ENCODE data around the gene MS4A18.
"Not testable (repeated sequence)": the region's sequence is repeated elsewhere in the genome, so short reads cannot be mapped to it uniquely, and the experiment has no call there.

DNA sequence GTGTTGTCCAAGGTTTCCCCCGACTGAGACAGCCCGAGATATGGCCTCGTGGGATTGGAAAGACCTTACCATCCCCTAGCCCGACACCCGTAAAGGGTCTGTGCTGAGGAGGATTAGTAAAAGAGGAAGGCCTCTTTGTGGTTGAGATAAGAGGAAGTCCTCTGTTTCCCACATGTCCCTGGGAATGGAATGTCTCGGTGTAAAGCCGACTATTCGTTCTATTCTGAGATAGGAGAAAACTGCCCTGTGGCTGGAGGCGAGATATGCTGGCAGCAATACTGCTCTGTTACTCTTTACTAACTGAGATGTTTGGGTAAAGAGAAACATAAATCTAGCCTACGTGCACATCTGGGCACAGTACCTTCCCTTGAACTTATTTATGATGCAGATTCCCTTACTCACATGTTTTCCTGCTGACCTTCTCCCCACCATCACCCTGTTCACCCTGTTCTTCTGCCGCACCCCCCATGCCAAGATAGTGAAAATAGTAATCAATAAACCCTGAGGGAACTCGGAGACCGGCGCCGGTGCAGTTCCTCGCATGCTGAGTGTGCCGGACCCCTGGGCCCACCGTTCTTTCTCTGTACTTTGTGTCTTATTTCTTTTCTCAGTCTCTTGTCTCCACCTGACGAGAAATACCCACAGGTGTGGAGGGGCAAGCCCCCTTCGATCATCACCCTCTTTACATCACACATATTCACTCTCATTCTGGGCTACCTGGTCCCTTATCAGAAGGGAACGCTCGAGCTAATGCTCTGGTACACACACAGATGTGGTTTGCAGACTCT is 35.1 kb downstream of the MS4A18 start:
- TF ChIP-seq, protein P1, sequence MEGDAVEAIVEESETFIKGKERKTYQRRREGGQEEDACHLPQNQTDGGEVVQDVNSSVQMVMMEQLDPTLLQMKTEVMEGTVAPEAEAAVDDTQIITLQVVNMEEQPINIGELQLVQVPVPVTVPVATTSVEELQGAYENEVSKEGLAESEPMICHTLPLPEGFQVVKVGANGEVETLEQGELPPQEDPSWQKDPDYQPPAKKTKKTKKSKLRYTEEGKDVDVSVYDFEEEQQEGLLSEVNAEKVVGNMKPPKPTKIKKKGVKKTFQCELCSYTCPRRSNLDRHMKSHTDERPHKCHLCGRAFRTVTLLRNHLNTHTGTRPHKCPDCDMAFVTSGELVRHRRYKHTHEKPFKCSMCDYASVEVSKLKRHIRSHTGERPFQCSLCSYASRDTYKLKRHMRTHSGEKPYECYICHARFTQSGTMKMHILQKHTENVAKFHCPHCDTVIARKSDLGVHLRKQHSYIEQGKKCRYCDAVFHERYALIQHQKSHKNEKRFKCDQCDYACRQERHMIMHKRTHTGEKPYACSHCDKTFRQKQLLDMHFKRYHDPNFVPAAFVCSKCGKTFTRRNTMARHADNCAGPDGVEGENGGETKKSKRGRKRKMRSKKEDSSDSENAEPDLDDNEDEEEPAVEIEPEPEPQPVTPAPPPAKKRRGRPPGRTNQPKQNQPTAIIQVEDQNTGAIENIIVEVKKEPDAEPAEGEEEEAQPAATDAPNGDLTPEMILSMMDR (conservative IDR thresholded peaks at IDR 0.05): not testable (repeated sequence)
- not testable (repeated sequence) for TF ChIP-seq ZFX (IDR thresholded peaks at IDR 0.05)
